HG02943 (cell line): ENCODE results near the gene CPT1B.

ENCODE experiments used
- ATAC-seq: cut with Tn5 transposase; IDR thresholded peaks from one replicate; pipeline ENCODE4 v1.9.1; 2021; ENCODE audit warnings: mild to moderate bottlenecking, low read depth, moderate library complexity; ENCODE audit not compliant: unreplicated experiment

CPT1B gene

GRCh38 chr22:50572965-50573364 lies 5.3 kb downstream of the CPT1B start:
- no peak for ATAC-seq

- no peak for ATAC-seq
Measured at GRCh38 chr22:50571264-50572175, 6.7 kb downstream of the CPT1B start.

- ATAC-seq: no peak
Measured at GRCh38 chr22:50570861-50571260, 7.4 kb downstream of the CPT1B start.

GRCh38 chr22:50569896-50570535 lies 8.2 kb downstream of the CPT1B start:
- ATAC-seq: no peak

GRCh38 chr22:50569041-50569459 lies 9.2 kb downstream of the CPT1B start:
- ATAC-seq: no peak

GRCh38 chr22:50568626-50569025 lies 9.6 kb downstream of the CPT1B start:
- no peak for ATAC-seq

GRCh38 chr22:50567721-50568252 lies 10.4 kb downstream of the CPT1B start:
- ATAC-seq: no peak

GRCh38 chr22:50564289-50564688 lies 13.9 kb downstream of the CPT1B start:
- ATAC-seq: no peak

- ATAC-seq: no peak
Measured at GRCh38 chr22:50563413-50564160, 14.6 kb downstream of the CPT1B start.

- peak; percentile 70 for ATAC-seq
Measured at GRCh38 chr22:50562523-50563412, 15.5 kb downstream of the CPT1B start, which contains the start of gene SYCE3. Gene SYCE3 (minus strand): TSS chr22:50562919. CDS start chr22:50556405, 6,514 bp downstream.

GRCh38 chr22:50561401-50562358 lies 16.5 kb downstream of the CPT1B start:
- no peak for ATAC-seq

GRCh38 chr22:50560034-50560433 lies 18.2 kb downstream of the CPT1B start:
- no peak for ATAC-seq

- no peak for ATAC-seq
Measured at GRCh38 chr22:50556703-50557102, 21.5 kb downstream of the CPT1B start.

GRCh38 chr22:50553310-50553709 lies 24.9 kb downstream of the CPT1B start:
- no peak for ATAC-seq

- ATAC-seq: no peak
Measured at GRCh38 chr22:50551160-50551752, 27.0 kb downstream of the CPT1B start.

- ATAC-seq: no peak
Measured at GRCh38 chr22:50550395-50550794, 27.8 kb downstream of the CPT1B start.

GRCh38 chr22:50548921-50549790 lies 29.1 kb downstream of the CPT1B start:
- ATAC-seq: no peak
